Activated CD4-positive, alpha-beta T cell treated with anti-CD3 and anti-CD28 coated beads, Interleukin-2, Interleukin-4, amounts not matched to agents 100 ng/mL and 50 ng/mL, durations not matched to agents 16 hours and 8 hours (primary cell): Measurements from ENCODE around the gene NUDT16L1.

ENCODE experiments used
- DNase-seq: peaks from one replicate; pipeline ENCODE4 v3.0.0-alpha.2; 2020; ENCODE audit warnings: low spot score

The NUDT16L1 gene

DNA sequence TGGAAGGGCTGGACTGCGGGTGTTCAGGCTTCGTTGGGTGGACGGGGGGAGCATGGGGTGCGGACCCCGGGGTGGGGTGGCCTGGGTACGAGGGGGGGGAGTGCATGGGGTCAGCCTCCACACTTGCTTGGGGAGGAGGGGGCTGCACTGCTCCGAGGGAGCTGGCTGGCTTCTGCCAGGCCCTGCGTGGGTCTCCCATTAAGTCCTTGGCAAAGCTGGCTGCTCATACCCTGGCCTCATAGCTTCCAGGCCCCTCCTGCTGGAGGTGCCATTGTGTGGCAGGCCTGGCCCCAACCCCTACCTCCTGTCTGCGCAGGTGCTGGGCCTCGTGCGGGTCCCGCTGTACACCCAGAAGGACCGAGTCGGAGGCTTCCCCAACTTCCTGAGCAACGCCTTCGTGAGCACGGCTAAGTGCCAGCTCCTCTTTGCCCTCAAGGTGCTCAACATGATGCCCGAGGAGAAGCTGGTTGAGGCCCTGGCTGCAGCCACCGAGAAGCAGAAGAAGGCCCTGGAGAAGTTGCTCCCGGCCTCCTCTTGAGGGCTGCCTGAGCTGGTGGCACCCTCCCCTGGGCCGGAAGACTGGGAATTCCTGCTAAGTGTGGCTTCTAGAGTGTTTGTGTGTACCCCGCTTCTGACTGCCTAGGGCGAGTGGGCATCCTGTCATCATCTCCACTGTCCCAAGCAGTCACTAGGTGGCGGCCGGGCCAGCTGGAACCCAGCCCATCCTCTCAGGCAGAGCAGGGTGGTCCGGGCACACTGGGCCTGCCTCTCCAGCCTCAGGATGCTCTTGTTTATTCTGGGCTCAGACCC, 1.5 kb downstream of the NUDT16L1 start:
- DNase-seq = no peak

- DNase-seq = no peak
These were observed 2.3 kb downstream of the NUDT16L1 start for GRCh38 chr16:4695473-4696171.

DNA sequence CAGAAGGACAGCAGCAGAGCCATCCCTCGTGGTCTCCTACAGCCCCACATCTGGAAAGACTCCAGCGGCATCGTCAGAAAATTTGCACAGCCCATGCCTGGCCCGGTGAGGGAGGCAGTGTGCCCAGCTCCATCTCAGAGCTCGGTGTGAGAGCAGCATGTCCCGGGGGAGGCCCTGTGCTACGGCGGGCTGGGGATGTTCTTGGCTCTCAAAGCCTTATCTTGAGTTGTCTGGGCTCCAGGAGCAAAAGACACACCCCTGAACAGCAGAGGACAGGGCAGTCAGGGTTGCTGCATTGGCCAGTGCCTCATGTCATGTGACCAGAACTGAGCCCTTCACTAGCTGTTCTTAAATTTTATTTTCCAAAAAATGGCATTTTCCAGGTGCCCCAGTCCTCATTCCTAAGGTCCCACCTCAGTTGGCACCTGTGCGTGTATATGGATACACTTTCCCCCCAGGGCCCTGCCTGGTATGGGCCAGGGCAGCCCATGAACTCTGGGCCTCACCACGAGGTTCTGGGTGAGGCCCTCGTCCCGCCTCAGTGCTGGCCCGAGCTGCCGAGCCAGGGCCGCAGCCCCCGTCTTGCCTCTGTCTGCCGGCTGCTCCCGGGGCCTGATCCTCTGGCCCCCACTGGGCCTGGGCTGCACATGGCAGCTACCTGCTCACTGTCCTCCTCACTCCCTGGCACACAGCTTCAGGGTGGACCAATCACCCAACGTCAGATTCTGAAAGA, 3.0 kb downstream of the NUDT16L1 start:
- DNase-seq = no peak

- no peak for DNase-seq
These were observed 3.8 kb downstream of the NUDT16L1 start for GRCh38 chr16:4696905-4697847.

DNA sequence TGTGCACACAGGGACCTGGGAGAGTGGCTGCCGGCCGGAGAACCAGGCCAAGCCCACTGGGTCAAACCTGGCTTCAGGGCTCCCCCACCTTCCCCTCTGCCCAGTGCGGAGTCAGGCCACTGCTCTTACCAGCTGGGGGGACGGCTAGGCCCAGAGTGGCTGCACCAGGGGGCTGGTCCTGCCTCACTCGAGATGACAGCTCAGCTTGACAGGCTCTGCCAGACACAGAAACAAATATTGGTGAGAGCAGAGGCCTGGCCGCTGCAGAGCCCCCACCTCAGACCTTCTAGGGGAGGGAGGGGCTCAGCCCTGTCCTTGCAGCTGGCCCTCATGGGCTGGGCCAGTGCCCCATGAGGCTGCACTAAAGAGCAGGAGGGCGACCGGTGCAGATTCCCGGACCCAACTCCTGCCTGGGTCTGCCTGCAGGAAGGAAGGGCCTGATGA, 4.5 kb downstream of the NUDT16L1 start:
- no peak for DNase-seq

- no peak for DNase-seq
These were observed 5.1 kb downstream of the NUDT16L1 start for GRCh38 chr16:4698321-4699045.

DNA sequence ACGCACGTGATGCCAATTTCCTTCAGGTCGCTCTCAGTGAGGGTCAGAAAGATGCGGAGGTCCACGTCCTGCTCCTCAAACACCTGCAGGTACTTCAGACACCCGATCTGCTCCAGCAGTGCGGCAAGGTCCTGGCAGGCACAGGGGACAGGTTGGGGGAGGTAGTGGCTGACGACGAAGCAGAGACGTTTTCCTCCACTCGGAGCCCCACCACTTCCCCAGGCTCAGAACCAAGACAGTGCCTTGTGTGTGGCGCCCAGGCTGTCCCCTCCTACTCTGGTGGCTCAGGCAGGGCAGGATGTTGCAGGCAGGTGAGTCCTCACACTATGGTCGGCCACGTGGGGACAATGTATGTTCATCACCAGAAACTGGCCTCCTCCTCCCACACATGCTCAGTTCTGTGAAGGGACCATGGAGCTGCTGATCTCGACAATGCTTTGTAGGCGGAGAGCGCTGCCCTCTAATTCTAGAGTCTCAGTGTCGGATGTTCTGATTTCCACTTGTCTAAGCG, 5.7 kb downstream of the NUDT16L1 start:
- no peak for DNase-seq

DNA sequence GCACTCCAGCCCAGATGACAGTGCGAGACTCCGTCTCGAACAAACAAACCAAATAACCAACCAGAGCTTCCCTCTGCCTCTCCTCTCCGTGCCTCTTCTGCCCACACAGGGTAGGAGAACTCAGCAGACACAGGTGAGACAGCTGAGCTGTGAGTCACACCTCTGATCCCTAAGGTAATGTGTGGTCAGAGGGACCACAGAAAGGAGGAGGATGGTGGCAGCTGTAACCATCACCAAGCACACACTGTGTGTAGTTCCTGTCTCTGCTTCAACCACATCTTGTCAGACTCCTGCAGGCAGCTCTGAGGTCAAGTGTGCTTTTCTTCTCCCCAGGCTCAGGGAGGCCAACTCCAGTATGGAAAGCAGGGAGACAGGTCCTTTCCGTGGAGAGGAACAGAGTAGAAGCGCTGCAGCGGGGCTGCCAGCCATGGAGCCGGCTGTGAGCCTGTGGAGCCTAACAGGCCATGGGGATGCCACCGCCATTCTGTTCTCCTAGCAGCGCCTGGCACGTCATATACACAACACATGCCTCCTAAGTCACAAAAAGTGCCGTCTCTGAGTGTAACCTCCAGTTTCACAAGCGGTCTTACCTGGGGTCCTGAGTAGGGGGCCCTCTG, 7.1 kb downstream of the NUDT16L1 start:
- DNase-seq = no peak

- DNase-seq = no peak
These were observed 7.8 kb downstream of the NUDT16L1 start for GRCh38 chr16:4700997-4701743.

DNA sequence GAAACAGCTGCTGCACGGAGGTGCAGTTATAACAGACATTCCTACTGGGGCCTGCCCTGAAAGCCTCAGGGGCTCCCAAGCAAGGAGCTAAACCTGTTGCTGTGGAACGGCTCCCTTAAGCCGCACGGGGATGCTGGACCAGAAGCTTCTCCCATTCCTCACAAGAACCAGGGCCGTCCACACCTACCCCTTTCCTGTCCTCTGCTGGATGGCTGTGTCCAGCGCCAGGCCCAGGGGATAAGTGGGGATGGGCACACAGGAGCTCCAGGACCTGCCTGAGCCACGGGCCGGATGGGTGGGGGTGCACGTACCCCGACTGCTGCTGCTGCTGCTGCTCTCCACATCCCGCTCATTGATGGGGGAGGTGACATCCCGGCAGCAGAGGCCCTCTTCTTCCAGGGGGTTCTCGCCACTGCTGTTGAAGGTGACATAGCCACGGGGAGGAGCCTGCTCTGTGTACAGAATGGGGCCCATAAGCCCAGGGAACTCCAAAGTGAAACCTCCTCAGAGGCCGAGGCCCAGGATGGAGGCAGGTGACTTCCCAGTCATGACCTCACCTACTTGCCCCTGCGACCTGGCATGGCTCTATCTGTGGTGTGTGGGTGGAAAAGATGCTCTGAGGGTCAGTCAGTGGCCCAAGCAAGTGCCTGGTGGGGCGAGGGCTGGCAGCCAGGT, 8.6 kb downstream of the NUDT16L1 start:
- DNase-seq = no peak

DNA sequence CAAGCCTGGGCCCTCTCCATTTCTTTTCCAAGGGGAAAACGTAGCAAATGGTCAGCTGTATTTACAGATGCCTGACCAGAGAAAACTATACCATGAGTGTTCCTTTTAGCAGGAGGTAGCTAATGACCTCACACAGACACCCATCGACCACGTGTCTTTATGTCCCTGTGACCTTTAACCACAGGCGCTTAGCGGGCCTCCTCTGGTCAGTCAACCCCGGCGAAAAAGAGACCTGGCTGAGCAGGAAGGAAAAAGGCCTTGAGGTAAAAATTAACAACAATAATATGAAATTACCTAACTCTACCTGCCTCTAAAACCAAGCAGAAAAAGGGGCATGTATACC, 9.1 kb downstream of the NUDT16L1 start:
- DNase-seq = no peak

DNA sequence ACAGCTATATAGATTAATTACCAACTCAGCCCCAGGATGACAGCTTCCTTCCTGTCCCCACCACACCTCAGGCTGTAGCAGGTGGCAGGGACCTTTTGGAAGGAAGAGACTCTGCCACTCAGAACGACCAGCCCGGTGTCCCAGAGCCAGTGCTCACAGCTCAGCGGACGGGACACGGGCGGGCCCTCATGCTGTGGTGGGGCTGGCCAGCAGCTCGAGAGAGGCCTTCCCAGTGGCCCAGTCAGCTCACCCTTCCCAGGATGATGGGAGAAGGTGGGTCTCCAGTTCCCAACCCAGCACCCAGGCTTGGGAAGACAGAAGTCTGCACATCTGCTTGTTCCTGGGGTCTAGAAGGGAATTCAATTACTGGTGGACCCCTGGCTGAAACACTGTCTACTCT, 10.5 kb downstream of the NUDT16L1 start:
- no peak for DNase-seq

GRCh38 chr16:4704491-4704890, 11.1 kb downstream of the NUDT16L1 start:
- no peak for DNase-seq

GRCh38 chr16:4704913-4705312, 11.6 kb downstream of the NUDT16L1 start:
- no peak for DNase-seq

DNA sequence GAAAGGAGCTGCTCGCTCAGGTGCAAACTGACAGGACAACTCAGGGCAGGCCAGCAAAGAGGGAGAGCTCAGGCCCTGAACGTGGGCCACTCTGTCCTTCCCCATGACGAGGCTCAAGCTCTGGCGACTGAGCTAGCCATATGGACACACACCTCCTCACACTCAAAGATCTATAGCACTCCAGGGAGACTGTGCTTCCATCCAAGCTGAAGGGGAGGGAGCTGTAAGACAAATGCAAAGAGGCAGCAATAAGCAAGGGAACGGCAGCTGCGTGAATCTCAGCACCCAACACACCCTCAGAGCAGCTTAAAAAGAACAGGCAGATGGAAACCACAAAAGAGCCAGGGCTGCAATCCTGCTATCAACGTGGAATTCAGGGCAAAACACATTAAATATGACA, 13.5 kb downstream of the NUDT16L1 start:
- no peak for DNase-seq

GRCh38 chr16:4709481-4709880, 16.1 kb downstream of the NUDT16L1 start:
- no peak for DNase-seq

GRCh38 chr16:4713663-4714501, 20.5 kb downstream of the NUDT16L1 start:
- no peak for DNase-seq

DNA sequence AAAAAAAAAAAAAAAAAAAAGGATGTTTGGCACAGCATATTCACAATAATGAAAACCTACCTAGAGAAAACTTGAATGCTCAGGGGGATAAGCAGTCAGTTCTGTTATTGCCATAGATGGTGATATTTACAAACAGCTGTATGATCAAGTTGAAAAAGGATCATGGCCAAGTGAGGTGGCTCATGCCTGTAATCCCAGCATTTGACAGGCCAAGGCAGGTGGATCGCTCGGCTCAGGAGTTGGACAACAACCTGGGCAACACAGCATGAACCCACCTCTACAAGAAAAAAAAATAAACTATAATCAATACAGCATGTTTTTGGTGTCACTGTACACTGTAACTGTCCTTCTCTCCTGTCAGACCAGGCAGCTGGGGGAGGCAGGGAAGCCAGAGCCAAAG, 21.6 kb downstream of the NUDT16L1 start:
- DNase-seq = no peak
